ENCODE results near the gene URAD. TPM values are rescaled to one million over a fixed set of nuclear protein-coding genes. Genes with fewer than 3 reads are reported as not detected.

The URAD gene
- total RNA-seq, 4 donors from 2014 or later = 124 to 265 (median 168) TPM

GRCh38 chr13:27971236-27971645 lies 17.3 kb downstream of the URAD start:
- H3K36me3 ChIP-seq = no peaks in the 10 kb centered on the region
- H3K27me3 ChIP-seq = peaks cover 92% of the 10 kb centered on the region
- peak overlapping the region; percentile 75 to 97 (median 92) for H3K27ac ChIP-seq
- H3K4me3 ChIP-seq = peak overlapping the region in 3 of 4 donors; percentile 28 to 73 (median 72)
- in situ Hi-C loops (cut with MboI; ENCODE audit: low pct_ligation_motif_present in 1 of 4, low pct_unique_long_range_greater_than_20kb in 1 of 4, low sequenced_read_pairs in 3 of 4) (loop anchor here in 2 of 4 donors (10.0 kb wide), 2 partner anchors 1006 to 1016 kb away; no protein-coding TSS in a partner anchor), intact Hi-C loops (cut with DNase I; ENCODE audit: low total_unique reads) (no loop called here)
- peak; percentile 81 for DNase-seq
- TF ChIP-seq CTCF (IDR thresholded peaks at IDR 0.05) = no peak
- peak; percentile 88 for TF ChIP-seq POLR2A (IDR thresholded peaks at IDR 0.05)
- TF ChIP-seq POLR2AphosphoS5 (IDR thresholded peaks at IDR 0.05) = peak; percentile 73 to 83 (median 78)
- TF ChIP-seq EP300 (IDR thresholded peaks at IDR 0.05; ENCODE audit: low read depth) = no peak
- H3K9me3 ChIP-seq = no peaks in the 10 kb centered on the region
- 34% methylated on average over 13 of the region's 13 CpGs; no CpG with 5 or more reads in 1 of the 2 donors for WGBS, 2 donors (ENCODE audit: low coverage in 1 of 2)
- peaks cover 4 to 45% (median 19%) of the 10 kb centered on the region in 4 donors for H3K4me1 ChIP-seq

- TF ChIP-seq POLR2A (IDR thresholded peaks at IDR 0.05) (no peak), CTCF (IDR thresholded peaks at IDR 0.05) (no peak), POLR2AphosphoS5 (IDR thresholded peaks at IDR 0.05) (no peak), EP300 (IDR thresholded peaks at IDR 0.05; ENCODE audit: low read depth) (no peak)
- in situ Hi-C loops (cut with MboI; ENCODE audit: low pct_ligation_motif_present in 1 of 4, low pct_unique_long_range_greater_than_20kb in 1 of 4, low sequenced_read_pairs in 3 of 4) = loop anchor here in 2 of 4 donors (10.0 kb wide), 2 partner anchors 1006 to 1016 kb away; no protein-coding TSS in a partner anchor
- no peaks in the 10 kb centered on the region for H3K9me3 ChIP-seq
- H3K4me3 ChIP-seq = peak overlapping the region; percentile 5 to 73 (median 50)
- peaks cover 92% of the 10 kb centered on the region for H3K27me3 ChIP-seq
- peak overlapping the region; percentile 75 to 97 (median 92) for H3K27ac ChIP-seq
- intact Hi-C loops (cut with DNase I; ENCODE audit: low total_unique reads) = no loop called here
- 13% methylated on average over 46 of the region's 53 CpGs; no CpG with 5 or more reads in 1 of the 2 donors for WGBS, 2 donors (ENCODE audit: low coverage in 1 of 2)
- H3K36me3 ChIP-seq = no peaks in the 10 kb centered on the region
- H3K4me1 ChIP-seq = peaks cover 4 to 45% (median 19%) of the 10 kb centered on the region in 4 donors
- no peak for DNase-seq
Observed at GRCh38 chr13:27970382-27971235, 17.9 kb downstream of the URAD start.

- Histone ChIP-seq H3K4me1 (peaks cover 4 to 45% (median 19%) of the 10 kb centered on the region in 4 donors), H3K4me3 (peak overlapping the region in 3 of 4 donors; percentile 28 to 73 (median 72)), H3K9me3 (no peaks in the 10 kb centered on the region), H3K27me3 (peaks cover 92% of the 10 kb centered on the region), H3K36me3 (no peaks in the 10 kb centered on the region), H3K27ac (peak overlapping the region; percentile 75 to 97 (median 92))
- 11 to 12% methylated on average over 7 of the region's 7 CpGs for WGBS, 2 donors (ENCODE audit: low coverage in 1 of 2)
- intact Hi-C loops (cut with DNase I; ENCODE audit: low total_unique reads) (no loop called here), in situ Hi-C loops (cut with MboI; ENCODE audit: low pct_ligation_motif_present in 1 of 4, low pct_unique_long_range_greater_than_20kb in 1 of 4, low sequenced_read_pairs in 3 of 4) (loop anchor here in 2 of 4 donors (10.0 kb wide), 2 partner anchors 1005 to 1015 kb away; no protein-coding TSS in a partner anchor)
- no peak for DNase-seq
- TF ChIP-seq POLR2A (IDR thresholded peaks at IDR 0.05) (no peak), CTCF (IDR thresholded peaks at IDR 0.05) (no peak), EP300 (IDR thresholded peaks at IDR 0.05; ENCODE audit: low read depth) (no peak), POLR2AphosphoS5 (IDR thresholded peaks at IDR 0.05) (no peak)
Observed at GRCh38 chr13:27969866-27970229, 18.6 kb downstream of the URAD start.

Data from transverse colon (tissue), 4 donors.